H1 (cell line): ENCODE data around the gene GNG12. TPM values are rescaled to one million over a fixed set of nuclear protein-coding genes. Genes with fewer than 3 reads are reported as not detected.

Experiments
- EGR1 ChIP-seq: IDR thresholded peaks from 2 replicates; pipeline ENCODE4 v1.6.1; 2011; ENCODE audit warnings: low read depth, low read length, borderline replicate concordance
- EP300 ChIP-seq, 2 experiments: IDR thresholded peaks; 1 replicate in 1 of 2; 2 replicates in 1 of 2; pipeline ENCODE4 v1.6.1; 2011 to 2012; ENCODE audit warnings: low read depth in 2 of 2, low read length in 2 of 2, mild to moderate bottlenecking in 2 of 2, borderline replicate concordance in 1 of 2, inconsistent platforms in 1 of 2, moderate library complexity in 1 of 2
- RBBP5 ChIP-seq: IDR thresholded peaks from 2 replicates; pipeline ENCODE4 v1.7.1; 2012; ENCODE audit warnings: low read depth, mild to moderate bottlenecking, inconsistent platforms, low read length, moderate library complexity, borderline replicate concordance
- ZNF274 ChIP-seq: IDR thresholded peaks from 2 replicates; pipeline ENCODE4 v1.7.0; 2012; ENCODE audit warnings: low read length, borderline replicate concordance; ENCODE audit errors: extremely low read depth
- polyA plus RNA-seq, 7 experiments: library from polyadenylated mRNA; depleted of rRNA in 3 of 7; stranded (reverse) in 5 of 7; unstranded in 2 of 7; fragments of >200 nt in 5 of 7; fragments of 200-250 nt in 2 of 7; gene quantifications; 1 replicate in 5 of 7; 2 replicates in 1 of 7; 4 replicates in 1 of 7; pipeline versions ENCODE4 v1.2.1 to v1.2.3, GENCODE V29; 2011 to 2013; ENCODE audit warnings: missing spikeins in 2 of 7, mixed read lengths in 2 of 7
- total RNA-seq: library from RNA; stranded (reverse); fragmentation: NEBNext Ultra II Directional; extraction: Animal tissue kit (Norgen Biotek cat#: 25700); gene quantifications from 2 replicates; pipeline ENCODE4 v1.2.1, GENCODE V29; 2021
- TF ChIP-seq, protein P1 (sequence below): IDR thresholded peaks from 2 replicates; pipeline ENCODE4 v1.6.1; 2012; ENCODE audit warnings: inconsistent platforms
- TF ChIP-seq, protein P2 (sequence below): fragments of 300-600 bp; sonication (generic); IDR thresholded peaks from 2 replicates; pipeline ENCODE4 v1.7.1; 2012; ENCODE audit warnings: low read length, moderate library complexity, mild to moderate bottlenecking, inconsistent platforms; ENCODE audit not compliant: insufficient replicate concordance

The GNG12 gene
- total and polyA plus RNA-seq, 2 of the 8 experiments (the other 6 are each of a cell fraction or from before 2014, with no cell fraction given): 11.4 to 35.8 TPM

DNA sequence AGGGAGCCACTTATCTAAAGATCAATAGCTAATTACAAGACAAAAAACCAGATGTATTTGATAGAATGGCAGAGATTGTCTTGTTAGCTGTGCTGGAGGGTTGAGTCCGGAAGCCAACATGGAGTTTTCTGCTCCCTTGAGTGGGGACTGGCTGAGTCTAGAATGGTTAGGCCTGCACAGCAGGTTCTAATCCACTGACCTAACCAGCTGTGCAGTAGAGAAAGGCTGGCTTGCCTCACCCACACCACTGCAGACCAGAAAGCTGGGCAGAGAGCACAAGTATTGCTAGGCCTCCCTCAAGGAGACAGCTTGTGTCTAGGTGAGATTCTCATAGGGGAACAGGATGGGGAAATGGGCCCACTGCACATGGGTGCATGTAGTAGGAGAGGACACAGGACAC is 11.7 kb upstream of the GNG12 start (continued):
- TF ChIP-seq, protein P1, sequence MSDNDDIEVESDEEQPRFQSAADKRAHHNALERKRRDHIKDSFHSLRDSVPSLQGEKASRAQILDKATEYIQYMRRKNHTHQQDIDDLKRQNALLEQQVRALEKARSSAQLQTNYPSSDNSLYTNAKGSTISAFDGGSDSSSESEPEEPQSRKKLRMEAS: no peak
- TF ChIP-seq ZNF274: no peak
- TF ChIP-seq EGR1: no peak
- TF ChIP-seq, protein P2, sequence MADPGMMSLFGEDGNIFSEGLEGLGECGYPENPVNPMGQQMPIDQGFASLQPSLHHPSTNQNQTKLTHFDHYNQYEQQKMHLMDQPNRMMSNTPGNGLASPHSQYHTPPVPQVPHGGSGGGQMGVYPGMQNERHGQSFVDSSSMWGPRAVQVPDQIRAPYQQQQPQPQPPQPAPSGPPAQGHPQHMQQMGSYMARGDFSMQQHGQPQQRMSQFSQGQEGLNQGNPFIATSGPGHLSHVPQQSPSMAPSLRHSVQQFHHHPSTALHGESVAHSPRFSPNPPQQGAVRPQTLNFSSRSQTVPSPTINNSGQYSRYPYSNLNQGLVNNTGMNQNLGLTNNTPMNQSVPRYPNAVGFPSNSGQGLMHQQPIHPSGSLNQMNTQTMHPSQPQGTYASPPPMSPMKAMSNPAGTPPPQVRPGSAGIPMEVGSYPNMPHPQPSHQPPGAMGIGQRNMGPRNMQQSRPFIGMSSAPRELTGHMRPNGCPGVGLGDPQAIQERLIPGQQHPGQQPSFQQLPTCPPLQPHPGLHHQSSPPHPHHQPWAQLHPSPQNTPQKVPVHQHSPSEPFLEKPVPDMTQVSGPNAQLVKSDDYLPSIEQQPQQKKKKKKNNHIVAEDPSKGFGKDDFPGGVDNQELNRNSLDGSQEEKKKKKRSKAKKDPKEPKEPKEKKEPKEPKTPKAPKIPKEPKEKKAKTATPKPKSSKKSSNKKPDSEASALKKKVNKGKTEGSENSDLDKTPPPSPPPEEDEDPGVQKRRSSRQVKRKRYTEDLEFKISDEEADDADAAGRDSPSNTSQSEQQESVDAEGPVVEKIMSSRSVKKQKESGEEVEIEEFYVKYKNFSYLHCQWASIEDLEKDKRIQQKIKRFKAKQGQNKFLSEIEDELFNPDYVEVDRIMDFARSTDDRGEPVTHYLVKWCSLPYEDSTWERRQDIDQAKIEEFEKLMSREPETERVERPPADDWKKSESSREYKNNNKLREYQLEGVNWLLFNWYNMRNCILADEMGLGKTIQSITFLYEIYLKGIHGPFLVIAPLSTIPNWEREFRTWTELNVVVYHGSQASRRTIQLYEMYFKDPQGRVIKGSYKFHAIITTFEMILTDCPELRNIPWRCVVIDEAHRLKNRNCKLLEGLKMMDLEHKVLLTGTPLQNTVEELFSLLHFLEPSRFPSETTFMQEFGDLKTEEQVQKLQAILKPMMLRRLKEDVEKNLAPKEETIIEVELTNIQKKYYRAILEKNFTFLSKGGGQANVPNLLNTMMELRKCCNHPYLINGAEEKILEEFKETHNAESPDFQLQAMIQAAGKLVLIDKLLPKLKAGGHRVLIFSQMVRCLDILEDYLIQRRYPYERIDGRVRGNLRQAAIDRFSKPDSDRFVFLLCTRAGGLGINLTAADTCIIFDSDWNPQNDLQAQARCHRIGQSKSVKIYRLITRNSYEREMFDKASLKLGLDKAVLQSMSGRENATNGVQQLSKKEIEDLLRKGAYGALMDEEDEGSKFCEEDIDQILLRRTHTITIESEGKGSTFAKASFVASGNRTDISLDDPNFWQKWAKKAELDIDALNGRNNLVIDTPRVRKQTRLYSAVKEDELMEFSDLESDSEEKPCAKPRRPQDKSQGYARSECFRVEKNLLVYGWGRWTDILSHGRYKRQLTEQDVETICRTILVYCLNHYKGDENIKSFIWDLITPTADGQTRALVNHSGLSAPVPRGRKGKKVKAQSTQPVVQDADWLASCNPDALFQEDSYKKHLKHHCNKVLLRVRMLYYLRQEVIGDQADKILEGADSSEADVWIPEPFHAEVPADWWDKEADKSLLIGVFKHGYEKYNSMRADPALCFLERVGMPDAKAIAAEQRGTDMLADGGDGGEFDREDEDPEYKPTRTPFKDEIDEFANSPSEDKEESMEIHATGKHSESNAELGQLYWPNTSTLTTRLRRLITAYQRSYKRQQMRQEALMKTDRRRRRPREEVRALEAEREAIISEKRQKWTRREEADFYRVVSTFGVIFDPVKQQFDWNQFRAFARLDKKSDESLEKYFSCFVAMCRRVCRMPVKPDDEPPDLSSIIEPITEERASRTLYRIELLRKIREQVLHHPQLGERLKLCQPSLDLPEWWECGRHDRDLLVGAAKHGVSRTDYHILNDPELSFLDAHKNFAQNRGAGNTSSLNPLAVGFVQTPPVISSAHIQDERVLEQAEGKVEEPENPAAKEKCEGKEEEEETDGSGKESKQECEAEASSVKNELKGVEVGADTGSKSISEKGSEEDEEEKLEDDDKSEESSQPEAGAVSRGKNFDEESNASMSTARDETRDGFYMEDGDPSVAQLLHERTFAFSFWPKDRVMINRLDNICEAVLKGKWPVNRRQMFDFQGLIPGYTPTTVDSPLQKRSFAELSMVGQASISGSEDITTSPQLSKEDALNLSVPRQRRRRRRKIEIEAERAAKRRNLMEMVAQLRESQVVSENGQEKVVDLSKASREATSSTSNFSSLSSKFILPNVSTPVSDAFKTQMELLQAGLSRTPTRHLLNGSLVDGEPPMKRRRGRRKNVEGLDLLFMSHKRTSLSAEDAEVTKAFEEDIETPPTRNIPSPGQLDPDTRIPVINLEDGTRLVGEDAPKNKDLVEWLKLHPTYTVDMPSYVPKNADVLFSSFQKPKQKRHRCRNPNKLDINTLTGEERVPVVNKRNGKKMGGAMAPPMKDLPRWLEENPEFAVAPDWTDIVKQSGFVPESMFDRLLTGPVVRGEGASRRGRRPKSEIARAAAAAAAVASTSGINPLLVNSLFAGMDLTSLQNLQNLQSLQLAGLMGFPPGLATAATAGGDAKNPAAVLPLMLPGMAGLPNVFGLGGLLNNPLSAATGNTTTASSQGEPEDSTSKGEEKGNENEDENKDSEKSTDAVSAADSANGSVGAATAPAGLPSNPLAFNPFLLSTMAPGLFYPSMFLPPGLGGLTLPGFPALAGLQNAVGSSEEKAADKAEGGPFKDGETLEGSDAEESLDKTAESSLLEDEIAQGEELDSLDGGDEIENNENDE: no peak
- no peak for TF ChIP-seq EP300 (IDR thresholded peaks at IDR 0.05; ENCODE audit: borderline replicate concordance in 1 of 2, low read depth in 2 of 2, low read length in 2 of 2)
- no peak for TF ChIP-seq RBBP5
